HG03378 (cell line): ENCODE results near the gene TAAR8.
A peak's percentile ranks its signal among the peaks of the same experiment; 100 is the strongest.
"Not testable (repeated sequence)": the region's sequence is repeated elsewhere in the genome, so short reads cannot be mapped to it uniquely, and the experiment has no call there.

ENCODE experiments used
- ATAC-seq: cut with Tn5 transposase; IDR thresholded peaks from one replicate; pipeline ENCODE4 v1.9.1; 2021; ENCODE audit warnings: mild to moderate bottlenecking, moderate library complexity; ENCODE audit not compliant: unreplicated experiment

Gene TAAR8

GRCh38 chr6:132544826-132545225, 7.6 kb upstream of the TAAR8 start:
- no peak for ATAC-seq

DNA sequence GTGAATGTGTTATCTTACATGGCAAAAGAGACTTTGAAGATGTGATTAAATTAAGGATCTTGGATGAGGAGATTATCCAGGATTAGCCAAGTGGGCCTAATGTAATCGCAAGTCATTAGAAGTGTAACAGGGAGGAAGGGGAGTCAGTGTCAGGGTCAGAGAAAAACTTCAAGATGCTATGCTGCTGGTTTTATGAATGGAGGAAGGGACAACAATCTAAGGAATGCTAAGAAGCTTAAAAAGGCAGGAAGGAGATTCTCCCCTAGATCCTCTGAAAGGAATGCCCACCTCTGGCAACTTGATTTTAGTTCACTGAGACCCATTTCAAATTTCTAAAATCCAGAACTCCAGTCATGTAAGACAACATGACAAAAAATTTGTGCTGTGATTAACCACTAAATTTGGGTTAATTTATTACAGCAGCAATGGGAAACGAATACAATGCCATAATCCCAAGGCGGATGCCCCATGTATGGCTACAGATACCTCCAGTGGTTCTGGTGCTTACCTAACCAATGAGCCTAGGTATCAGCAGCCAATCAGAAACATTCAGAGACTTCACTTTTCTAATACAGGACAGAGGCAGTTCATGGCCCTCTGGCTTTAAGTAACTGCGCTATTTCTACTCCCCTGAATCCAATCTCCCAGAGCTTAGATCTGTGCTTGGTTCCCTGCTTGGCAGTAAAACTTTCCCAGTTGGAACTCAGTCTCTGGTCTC, 3.6 kb upstream of the TAAR8 start:
- no peak for ATAC-seq

DNA sequence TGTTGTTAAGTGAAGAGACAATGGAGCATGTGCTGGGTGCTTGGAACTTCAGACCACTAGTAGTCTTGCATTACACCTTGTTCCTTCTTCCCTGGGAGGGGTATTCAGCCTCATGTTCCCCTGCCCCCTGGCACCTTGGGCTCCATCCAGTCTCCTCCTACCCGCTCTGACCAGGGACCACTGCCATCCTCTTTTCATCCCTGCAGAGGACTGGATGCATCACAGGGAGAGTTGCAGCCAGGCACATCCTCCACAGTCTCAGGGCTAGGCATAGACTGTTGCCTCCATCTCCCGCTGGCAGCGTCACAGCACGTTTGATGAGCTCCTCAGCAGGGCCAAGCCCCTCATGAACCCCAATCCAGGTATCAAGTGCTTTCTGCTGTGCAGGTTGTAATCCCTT, 1.3 kb upstream of the TAAR8 start:
- ATAC-seq = no peak

GRCh38 chr6:132560087-132560486, 7.6 kb downstream of the TAAR8 start:
- not testable (repeated sequence) for ATAC-seq

- no peak for ATAC-seq
Observed at GRCh38 chr6:132566404-132566803, 13.9 kb downstream of the TAAR8 start.

- ATAC-seq = no peak
Observed at GRCh38 chr6:132567566-132567965, 15.1 kb downstream of the TAAR8 start.

DNA sequence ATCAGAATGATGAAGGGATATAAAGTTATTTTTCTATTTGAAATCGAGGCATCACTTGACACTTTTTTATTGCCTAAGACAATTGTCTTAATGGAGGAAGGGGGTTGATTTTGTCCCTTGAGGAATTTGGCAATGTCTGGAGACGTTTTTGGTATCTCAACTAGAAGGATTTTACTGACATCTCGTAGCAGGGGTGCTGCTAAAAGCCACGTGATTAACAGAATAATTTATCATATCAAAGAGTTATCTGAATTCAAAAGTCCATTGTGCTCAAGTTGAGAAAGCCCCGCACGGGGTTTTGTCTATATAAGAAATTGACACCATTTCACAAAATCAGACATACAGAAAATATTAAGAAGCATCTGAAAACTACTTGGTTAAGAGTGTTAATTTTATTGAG, 16.1 kb downstream of the TAAR8 start:
- no peak for ATAC-seq

DNA sequence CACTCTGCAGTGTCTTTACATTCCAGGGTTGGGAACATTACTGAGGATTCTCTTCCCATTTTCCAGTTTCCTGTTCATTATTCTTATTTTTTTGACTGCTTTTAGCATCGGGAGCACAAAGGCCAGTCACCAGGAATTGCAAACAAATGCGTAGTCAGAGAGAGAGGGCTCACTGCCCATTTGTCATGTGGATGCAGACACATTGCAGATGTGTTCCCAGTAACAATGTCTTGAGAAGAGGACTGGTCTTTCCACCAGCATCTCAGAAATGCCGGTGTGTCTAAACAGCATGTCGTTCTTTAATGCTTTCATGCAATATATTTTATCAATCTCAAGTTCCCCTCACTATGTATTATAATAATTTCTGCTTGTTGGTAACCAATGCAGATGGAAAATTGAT, 16.7 kb downstream of the TAAR8 start:
- no peak for ATAC-seq

DNA sequence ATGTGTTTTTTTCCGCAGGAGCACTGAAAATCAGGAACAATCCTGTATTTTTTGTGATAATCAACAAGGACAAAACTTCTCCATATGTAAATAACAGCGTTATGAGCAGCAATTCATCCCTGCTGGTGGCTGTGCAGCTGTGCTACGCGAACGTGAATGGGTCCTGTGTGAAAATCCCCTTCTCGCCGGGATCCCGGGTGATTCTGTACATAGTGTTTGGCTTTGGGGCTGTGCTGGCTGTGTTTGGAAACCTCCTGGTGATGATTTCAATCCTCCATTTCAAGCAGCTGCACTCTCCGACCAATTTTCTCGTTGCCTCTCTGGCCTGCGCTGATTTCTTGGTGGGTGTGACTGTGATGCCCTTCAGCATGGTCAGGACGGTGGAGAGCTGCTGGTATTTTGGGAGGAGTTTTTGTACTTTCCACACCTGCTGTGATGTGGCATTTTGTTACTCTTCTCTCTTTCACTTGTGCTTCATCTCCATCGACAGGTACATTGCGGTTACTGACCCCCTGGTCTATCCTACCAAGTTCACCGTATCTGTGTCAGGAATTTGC, 17.8 kb downstream of the TAAR8 start, which contains the start of gene TAAR6:
TSS of gene TAAR6 (plus strand) at position 102 of the 557 bp plus-strand sequence. CDS start at position 102, 0 bp downstream.
- no peak for ATAC-seq

DNA sequence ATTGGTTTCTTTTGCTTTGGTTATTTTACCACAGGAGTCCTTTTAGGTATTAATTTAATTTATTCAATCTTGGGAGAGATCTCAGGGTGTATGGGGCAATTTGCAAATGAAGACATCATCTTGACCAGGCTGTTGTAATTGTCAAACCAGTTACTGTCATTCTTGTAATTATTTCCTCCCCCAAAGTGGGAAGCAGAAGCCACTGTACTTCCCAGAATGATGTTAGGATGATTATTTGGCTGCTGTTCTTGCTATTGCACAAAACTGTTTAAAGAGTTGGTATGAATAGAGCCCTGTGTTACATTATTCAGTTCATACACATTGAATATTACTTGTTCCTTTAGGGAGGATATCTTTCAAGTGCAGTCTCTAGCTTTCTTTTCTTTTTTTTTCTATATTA, 19.3 kb downstream of the TAAR8 start:
- no peak for ATAC-seq

DNA sequence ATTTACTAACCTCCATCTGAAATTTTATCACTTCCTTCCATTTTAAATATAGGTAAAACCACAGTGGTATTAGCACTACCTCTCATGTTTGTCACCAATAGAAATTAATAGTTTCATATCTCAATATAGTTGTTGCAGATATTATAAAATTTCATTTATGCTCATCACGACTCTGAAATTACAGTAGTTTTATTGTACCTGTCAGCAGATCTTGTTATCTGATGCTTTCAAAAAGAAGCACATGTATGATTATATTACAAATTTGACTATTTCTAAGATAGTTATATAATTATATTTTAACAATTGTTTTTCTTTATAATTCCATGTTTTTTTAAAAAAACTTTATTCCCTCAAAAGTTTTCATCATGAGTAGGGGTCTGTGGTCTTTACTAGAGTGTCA, 32.2 kb downstream of the TAAR8 start:
- ATAC-seq = no peak

DNA sequence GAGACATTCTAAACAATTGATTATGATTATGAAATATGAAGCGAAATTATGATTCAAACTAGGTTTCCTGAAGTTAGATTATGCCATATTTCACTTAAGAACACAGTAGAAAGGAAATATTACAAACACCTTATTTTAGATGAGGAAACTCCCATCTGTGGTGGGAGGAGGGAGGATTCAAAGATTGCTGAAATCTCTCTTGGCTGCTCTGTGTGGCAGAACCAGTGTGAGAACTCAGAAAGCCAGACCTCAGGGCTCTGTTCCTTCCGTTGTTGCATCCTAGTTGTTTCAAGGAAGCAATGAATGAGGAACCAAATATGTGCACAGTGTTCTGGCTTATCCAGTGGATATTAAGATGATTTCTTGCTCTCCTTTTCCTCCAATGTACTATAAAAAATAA, 35.0 kb downstream of the TAAR8 start:
- ATAC-seq = no peak

GRCh38 chr6:132589454-132589853, 37.0 kb downstream of the TAAR8 start, which contains the start of gene TAAR5:
TAAR5 (minus strand) TSS chr6:132589741; CDS start chr6:132589686, 55 bp downstream.
- ATAC-seq = no peak

DNA sequence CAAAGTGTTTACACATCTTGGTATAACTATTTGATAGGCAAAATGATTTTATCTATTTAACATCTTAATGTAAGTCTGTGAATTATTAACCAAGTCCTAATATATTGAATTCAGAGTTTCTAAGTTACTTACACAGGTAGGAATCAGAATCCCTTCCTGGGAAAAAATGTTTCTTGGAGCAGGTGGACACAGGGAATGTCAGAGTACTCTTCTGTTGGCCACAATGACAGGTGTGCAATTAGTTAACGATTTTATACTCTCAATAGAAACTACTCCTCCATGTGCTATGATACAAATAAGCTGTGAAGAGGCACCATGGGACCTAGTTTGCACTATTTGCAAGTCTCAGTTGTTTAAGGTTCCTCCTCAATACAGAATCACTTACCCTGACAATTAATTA, 37.9 kb downstream of the TAAR8 start:
- no peak for ATAC-seq

- no peak for ATAC-seq
Observed at GRCh38 chr6:132592855-132593254, 40.4 kb downstream of the TAAR8 start.

- ATAC-seq = no peak
Observed at GRCh38 chr6:132596201-132596600, 43.7 kb downstream of the TAAR8 start.

GRCh38 chr6:132598473-132598872, 46.0 kb downstream of the TAAR8 start:
- ATAC-seq = peak; percentile 74

- ATAC-seq = not testable (repeated sequence)
Observed at GRCh38 chr6:132600900-132601299, 48.4 kb downstream of the TAAR8 start.
